K562 (cell line): ENCODE results near the gene SUCNR1. TPM values are rescaled to one million over a fixed set of nuclear protein-coding genes. Genes with fewer than 3 reads are reported as not detected.

Experiments used
- DPF2 ChIP-seq: fragments of 450-650 bp; IDR thresholded peaks from 2 replicates; pipeline ENCODE4 v1.6.1; 2016
- E2F5 ChIP-seq: sonication (generic); formaldehyde crosslinking; IDR thresholded peaks from 2 replicates; pipeline ENCODE4 v1.8.0; 2022; ENCODE audit warnings: mild to moderate bottlenecking, missing genetic modification reagents
- EP300 ChIP-seq: IDR thresholded peaks from 2 replicates; pipeline ENCODE4 v1.6.1; 2012; ENCODE audit warnings: low read length, improper control_type of control experiment
- EZH2 ChIP-seq: IDR thresholded peaks from 2 replicates; pipeline ENCODE4 v1.6.1; 2012; ENCODE audit warnings: low read depth, mild to moderate bottlenecking, inconsistent platforms, low read length, borderline replicate concordance
- FOXO4 ChIP-seq: fragments of 450-650 bp; formaldehyde crosslinking; IDR thresholded peaks from 2 replicates; pipeline ENCODE4 v1.4.0; 2020; ENCODE audit warnings: mild to moderate bottlenecking, moderate library complexity
- HMG20A ChIP-seq: fragments of 450-650 bp; formaldehyde crosslinking; conservative IDR thresholded peaks from 2 replicates; pipeline ENCODE4 v1.4.0; 2020; ENCODE audit warnings: mild to moderate bottlenecking, mixed read lengths
- MAFK ChIP-seq: IDR thresholded peaks from 2 replicates; pipeline ENCODE4 v1.6.1; 2011; ENCODE audit warnings: low read length, improper control_type of control experiment
- NFE2L1 ChIP-seq: fragments of 450-650 bp; IDR thresholded peaks from 2 replicates; pipeline ENCODE4 v1.6.1; 2016; ENCODE audit warnings: missing genetic modification characterization, low read depth, mild to moderate bottlenecking, missing compliant biosample characterization, moderate library complexity, borderline replicate concordance
- NFXL1 ChIP-seq: fragments of 450-650 bp; formaldehyde crosslinking; IDR thresholded peaks from 2 replicates; pipeline ENCODE4 v1.4.0; 2021; ENCODE audit warnings: mild to moderate bottlenecking
- RERE ChIP-seq: sonication (generic); formaldehyde crosslinking; IDR thresholded peaks from 2 replicates; pipeline ENCODE4 v1.8.0; 2023; ENCODE audit warnings: missing genetic modification reagents, mild to moderate bottlenecking, borderline replicate concordance
- ZBTB33 ChIP-seq: sonication (generic); formaldehyde crosslinking; IDR thresholded peaks from 2 replicates; pipeline ENCODE4 v1.8.1; 2023; ENCODE audit warnings: mild to moderate bottlenecking, missing genetic modification reagents
- ZNF280B ChIP-seq: fragments of 250-450 bp; sonication (Bioruptor Pico); IDR thresholded peaks from 2 replicates; pipeline ENCODE4 v1.5.1; 2021; ENCODE audit warnings: mild to moderate bottlenecking
- polyA plus RNA-seq, 8 experiments: library from polyadenylated mRNA; depleted of rRNA in 4 of 8; stranded (reverse) in 5 of 8; unstranded in 3 of 8; fragments of >200 nt; fragmentation: Nextera tagmentation in 2 of 8; fragmentation: Illumina TruSeq in 1 of 8; extraction: Ambion mirVana in 2 of 8; extraction: Trizol in 1 of 8; gene quantifications; 2 replicates each; pipeline versions ENCODE4 v1.2.1 to v1.2.3, GENCODE V29; 2011 to 2014; ENCODE audit warnings: inconsistent platforms in 1 of 8, missing spikeins in 1 of 8
- total RNA-seq, 7 experiments: library from RNA; depleted of rRNA in 6 of 7; stranded (reverse); fragments of >200 nt in 6 of 7; fragmentation: Illumina TruSeq in 2 of 7; extraction: Trizol in 2 of 7; gene quantifications; 2 replicates each; pipeline versions ENCODE4 v1.2.1 to v1.2.3, GENCODE V29; 2011 to 2021; ENCODE audit warnings: low replicate concordance in 1 of 7
- TF ChIP-seq, protein P1 (sequence below): fragments of 450-650 bp; IDR thresholded peaks from 2 replicates; pipeline ENCODE4 v1.6.1; 2016; ENCODE audit warnings: borderline replicate concordance

The SUCNR1 gene
- total and polyA plus RNA-seq, 9 of the 15 experiments (the other 6 are each of a cell fraction or from before 2014, with no cell fraction given), result 0.04 to 0.54 (median 0.13) TPM

DNA sequence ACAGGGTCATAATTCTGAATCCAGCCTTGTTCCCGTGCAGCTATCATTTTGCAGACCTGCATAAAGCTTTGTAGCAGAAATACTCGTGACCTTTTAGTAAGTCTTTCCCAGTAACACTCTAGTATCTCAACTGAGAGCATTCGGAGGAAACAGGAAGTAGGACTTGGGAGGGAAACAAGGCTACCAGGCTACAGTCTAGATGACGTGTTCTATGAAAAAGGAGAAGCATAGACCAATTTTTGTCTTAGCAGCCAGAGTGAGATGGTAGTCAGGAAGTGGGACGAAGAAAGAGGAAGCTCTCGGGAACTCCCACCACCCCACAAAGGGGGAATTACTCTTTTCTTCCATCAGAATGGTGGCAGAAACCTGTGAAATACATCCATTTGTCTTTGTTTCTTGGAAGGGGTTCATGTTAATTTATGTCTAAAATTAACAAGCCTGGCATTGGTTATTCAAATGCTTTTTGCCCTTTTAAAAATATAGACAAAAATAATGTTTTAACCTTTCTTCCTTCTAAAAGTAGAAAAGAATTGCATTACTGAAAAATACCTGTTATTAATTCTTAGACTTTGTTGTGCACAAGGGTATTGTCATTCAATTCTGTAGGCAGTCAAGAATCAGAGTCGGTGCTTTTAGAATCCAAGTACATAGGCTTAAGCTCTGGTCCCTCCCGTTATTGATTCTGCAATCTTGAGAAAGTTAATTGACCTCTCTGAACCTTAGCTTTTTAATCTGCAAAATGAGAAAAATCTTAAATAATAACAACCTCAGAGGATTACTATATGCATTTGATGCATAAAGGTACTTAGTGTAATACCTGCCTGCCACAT is 1.6 kb upstream of the SUCNR1 start (continued):
- TF ChIP-seq, protein P1, sequence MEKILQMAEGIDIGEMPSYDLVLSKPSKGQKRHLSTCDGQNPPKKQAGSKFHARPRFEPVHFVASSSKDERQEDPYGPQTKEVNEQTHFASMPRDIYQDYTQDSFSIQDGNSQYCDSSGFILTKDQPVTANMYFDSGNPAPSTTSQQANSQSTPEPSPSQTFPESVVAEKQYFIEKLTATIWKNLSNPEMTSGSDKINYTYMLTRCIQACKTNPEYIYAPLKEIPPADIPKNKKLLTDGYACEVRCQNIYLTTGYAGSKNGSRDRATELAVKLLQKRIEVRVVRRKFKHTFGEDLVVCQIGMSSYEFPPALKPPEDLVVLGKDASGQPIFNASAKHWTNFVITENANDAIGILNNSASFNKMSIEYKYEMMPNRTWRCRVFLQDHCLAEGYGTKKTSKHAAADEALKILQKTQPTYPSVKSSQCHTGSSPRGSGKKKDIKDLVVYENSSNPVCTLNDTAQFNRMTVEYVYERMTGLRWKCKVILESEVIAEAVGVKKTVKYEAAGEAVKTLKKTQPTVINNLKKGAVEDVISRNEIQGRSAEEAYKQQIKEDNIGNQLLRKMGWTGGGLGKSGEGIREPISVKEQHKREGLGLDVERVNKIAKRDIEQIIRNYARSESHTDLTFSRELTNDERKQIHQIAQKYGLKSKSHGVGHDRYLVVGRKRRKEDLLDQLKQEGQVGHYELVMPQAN, result no peak
- TF ChIP-seq EZH2 (no peak), RERE (no peak), MAFK (no peak), EP300 (no peak), NFE2L1 (tag) (no peak), HMG20A (CRISPR knock-in tag) (no peak), NFXL1 (CRISPR knock-in tag) (no peak), ZBTB33 (CRISPR knock-in tag) (no peak), DPF2 (peak; percentile 45; the same call in 1 of the 2 replicates), FOXO4 (CRISPR knock-in tag) (no peak), ZNF280B (CRISPR knock-in tag) (no peak), E2F5 (no peak)
